ENCODE data around the gene SOWAHD.

The SOWAHD gene

GRCh38 chrX:119755981-119756533 is 2.3 kb upstream of the SOWAHD start:
- peak overlapping the region; percentile 45 to 52 (median 49) for H3K4me3 Mint-ChIP-seq
- TF ChIP-seq CTCF (IDR thresholded peaks at IDR 0.05; ENCODE audit: unreplicated experiment in 3 of 3) = no peak
- peaks cover 9% of the 10 kb centered on the region for H3K9me3 Mint-ChIP-seq
- peaks cover 21% of the 10 kb centered on the region for H3K4me1 Mint-ChIP-seq
- H3K27ac Mint-ChIP-seq = peak overlapping the region in 2 of 3 experiments; percentile 28 to 34
- no peaks in the 10 kb centered on the region for H3K36me3 Mint-ChIP-seq (ENCODE audit: low read depth)
- H3K27me3 Mint-ChIP-seq (ENCODE audit: low read depth) = peaks cover 28% of the 10 kb centered on the region

- Mint-ChIP-seq H3K27ac (no peak overlapping the region), H3K36me3 (ENCODE audit: low read depth) (no peaks in the 10 kb centered on the region), H3K4me3 (peak overlapping the region; percentile 86 to 89 (median 87)), H3K9me3 (peaks cover 9% of the 10 kb centered on the region), H3K27me3 (ENCODE audit: low read depth) (peaks cover 33% of the 10 kb centered on the region), H3K4me1 (peaks cover 21% of the 10 kb centered on the region)
- TF ChIP-seq CTCF (IDR thresholded peaks at IDR 0.05; ENCODE audit: unreplicated experiment in 3 of 3) = no peak
These were observed 1.3 kb upstream of the SOWAHD start for GRCh38 chrX:119756926-119757635.

- Mint-ChIP-seq H3K36me3 (ENCODE audit: low read depth) (no peaks in the 10 kb centered on the region), H3K27ac (no peak overlapping the region), H3K27me3 (ENCODE audit: low read depth) (peaks cover 35% of the 10 kb centered on the region), H3K9me3 (peaks cover 12% of the 10 kb centered on the region), H3K4me1 (peaks cover 21% of the 10 kb centered on the region), H3K4me3 (peak overlapping the region; percentile 86 to 89 (median 87))
- TF ChIP-seq CTCF (IDR thresholded peaks at IDR 0.05; ENCODE audit: unreplicated experiment in 3 of 3) = no peak
These were observed 776 bp upstream of the SOWAHD start for GRCh38 chrX:119757646-119757978.

DNA sequence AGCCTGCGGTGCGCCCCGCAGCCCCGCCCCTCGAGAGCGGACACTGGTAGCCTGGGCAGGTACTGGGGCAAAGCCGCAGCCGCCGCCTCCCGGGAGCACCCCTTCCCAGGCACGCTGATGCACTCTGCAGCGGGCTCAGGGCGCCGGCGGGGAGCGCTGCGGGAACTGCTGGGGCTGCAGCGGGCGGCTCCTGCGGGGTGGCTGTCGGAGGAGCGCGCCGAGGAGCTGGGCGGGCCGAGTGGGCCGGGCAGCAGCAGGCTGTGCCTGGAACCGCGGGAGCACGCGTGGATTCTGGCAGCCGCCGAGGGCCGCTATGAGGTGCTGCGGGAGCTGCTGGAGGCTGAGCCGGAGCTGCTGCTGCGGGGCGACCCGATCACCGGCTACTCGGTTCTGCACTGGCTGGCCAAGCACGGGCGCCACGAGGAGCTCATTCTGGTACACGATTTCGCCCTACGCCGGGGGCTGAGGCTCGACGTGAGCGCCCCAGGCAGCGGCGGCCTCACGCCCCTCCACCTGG is 401 bp downstream of the SOWAHD start:
- Mint-ChIP-seq H3K4me1 (peaks cover 21% of the 10 kb centered on the region), H3K27me3 (ENCODE audit: low read depth) (peaks cover 35% of the 10 kb centered on the region), H3K9me3 (peaks cover 15% of the 10 kb centered on the region), H3K27ac (no peak overlapping the region), H3K36me3 (ENCODE audit: low read depth) (no peaks in the 10 kb centered on the region), H3K4me3 (peak overlapping the region in 1 of 3 experiments; percentile 70)
- no peak for TF ChIP-seq CTCF (IDR thresholded peaks at IDR 0.05; ENCODE audit: unreplicated experiment in 3 of 3)

- peaks cover 21% of the 10 kb centered on the region for H3K4me1 Mint-ChIP-seq
- H3K36me3 Mint-ChIP-seq (ENCODE audit: low read depth) = no peaks in the 10 kb centered on the region
- H3K27ac Mint-ChIP-seq = no peak overlapping the region
- H3K27me3 Mint-ChIP-seq (ENCODE audit: low read depth) = peaks cover 35% of the 10 kb centered on the region
- peaks cover 15% of the 10 kb centered on the region for H3K9me3 Mint-ChIP-seq
- H3K4me3 Mint-ChIP-seq = peak overlapping the region in 2 of 3 experiments; percentile 23 to 53
- no peak for TF ChIP-seq CTCF (IDR thresholded peaks at IDR 0.05; ENCODE audit: unreplicated experiment in 3 of 3)
These were observed 919 bp downstream of the SOWAHD start for GRCh38 chrX:119759248-119759766.
